ENCODE data around the gene SLC2A13. TPM values are rescaled to one million over a fixed set of nuclear protein-coding genes. Genes with fewer than 3 reads are reported as not detected.
"Not testable (repeated sequence)": the region's sequence is repeated elsewhere in the genome, so short reads cannot be mapped to it uniquely, and the experiment has no call there.

Gene SLC2A13
- total RNA-seq, 3 donors from 2014 or later: 2.4 to 3.6 (median 3.2) TPM

- no peak for ATAC-seq
- Mint-ChIP-seq H3K4me3 (no peak overlapping the region), H3K27me3 (ENCODE audit: low read depth) (no peaks in the 10 kb centered on the region), H3K9me3 (no peaks in the 10 kb centered on the region), H3K36me3 (ENCODE audit: insufficient read depth) (no peaks in the 10 kb centered on the region), H3K4me1 (ENCODE audit: low read depth) (no peaks in the 10 kb centered on the region)
- no peak for DNase-seq
Measured at GRCh38 chr12:39779768-39780340, 326.0 kb downstream of the SLC2A13 start.

GRCh38 chr12:39777465-39777864 lies 328.4 kb downstream of the SLC2A13 start:
- DNase-seq (no peak), ATAC-seq (no peak)
- Mint-ChIP-seq H3K4me1 (ENCODE audit: low read depth) (no peaks in the 10 kb centered on the region), H3K4me3 (no peak overlapping the region), H3K27me3 (ENCODE audit: low read depth) (no peaks in the 10 kb centered on the region), H3K36me3 (ENCODE audit: insufficient read depth) (no peaks in the 10 kb centered on the region), H3K9me3 (no peaks in the 10 kb centered on the region)

- no peak for ATAC-seq
- no peak for DNase-seq
- Mint-ChIP-seq H3K9me3 (no peaks in the 10 kb centered on the region), H3K4me1 (ENCODE audit: low read depth) (no peaks in the 10 kb centered on the region), H3K36me3 (ENCODE audit: insufficient read depth) (no peaks in the 10 kb centered on the region), H3K4me3 (no peak overlapping the region), H3K27me3 (ENCODE audit: low read depth) (no peaks in the 10 kb centered on the region)
Measured at GRCh38 chr12:39773266-39773665, 332.6 kb downstream of the SLC2A13 start.

- no peaks in the 10 kb centered on the region for H3K4me1 Mint-ChIP-seq (ENCODE audit: low read depth)
- no peaks in the 10 kb centered on the region for H3K27me3 Mint-ChIP-seq (ENCODE audit: low read depth)
- ATAC-seq (no peak), DNase-seq (no peak)
- no peak overlapping the region for H3K4me3 Mint-ChIP-seq
- no peaks in the 10 kb centered on the region for H3K9me3 Mint-ChIP-seq
- H3K36me3 Mint-ChIP-seq (ENCODE audit: insufficient read depth): no peaks in the 10 kb centered on the region
Measured at GRCh38 chr12:39772821-39773259, 333.0 kb downstream of the SLC2A13 start.

- Mint-ChIP-seq H3K4me3 (no peak overlapping the region), H3K9me3 (no peaks in the 10 kb centered on the region), H3K27me3 (ENCODE audit: low read depth) (no peaks in the 10 kb centered on the region), H3K4me1 (ENCODE audit: low read depth) (no peaks in the 10 kb centered on the region), H3K36me3 (ENCODE audit: insufficient read depth) (no peaks in the 10 kb centered on the region)
- ATAC-seq (no peak), DNase-seq (no peak)
Measured at GRCh38 chr12:39771456-39771855, 334.4 kb downstream of the SLC2A13 start.

- Mint-ChIP-seq H3K27me3 (ENCODE audit: low read depth) (no peaks in the 10 kb centered on the region), H3K4me1 (ENCODE audit: low read depth) (no peaks in the 10 kb centered on the region), H3K9me3 (no peaks in the 10 kb centered on the region), H3K36me3 (ENCODE audit: insufficient read depth) (peaks cover 1% of the 10 kb centered on the region), H3K4me3 (no peak overlapping the region)
- no peak for DNase-seq
- no peak for ATAC-seq
Measured at GRCh38 chr12:39764944-39765560, 340.8 kb downstream of the SLC2A13 start.

GRCh38 chr12:39763890-39764169 lies 342.1 kb downstream of the SLC2A13 start:
- H3K36me3 Mint-ChIP-seq (ENCODE audit: insufficient read depth): peaks cover 3% of the 10 kb centered on the region

GRCh38 chr12:39763071-39763889 lies 342.6 kb downstream of the SLC2A13 start:
- H3K4me3 Mint-ChIP-seq: no peak overlapping the region
- no peaks in the 10 kb centered on the region for H3K9me3 Mint-ChIP-seq
- ATAC-seq: no peak
- peaks cover 3% of the 10 kb centered on the region for H3K36me3 Mint-ChIP-seq (ENCODE audit: insufficient read depth)
- H3K4me1 Mint-ChIP-seq (ENCODE audit: low read depth): no peaks in the 10 kb centered on the region
- H3K27me3 Mint-ChIP-seq (ENCODE audit: low read depth): no peaks in the 10 kb centered on the region
- DNase-seq: no peak

More at GRCh38 chr12:39763890-39764169, 342.1 kb downstream of the SLC2A13 start:
- ATAC-seq (no peak), DNase-seq (no peak)
- H3K9me3 Mint-ChIP-seq: no peaks in the 10 kb centered on the region
- H3K27me3 Mint-ChIP-seq (ENCODE audit: low read depth): no peaks in the 10 kb centered on the region
- no peaks in the 10 kb centered on the region for H3K4me1 Mint-ChIP-seq (ENCODE audit: low read depth)
- H3K4me3 Mint-ChIP-seq: no peak overlapping the region

GRCh38 chr12:39755478-39755877 lies 350.4 kb downstream of the SLC2A13 start:
- Mint-ChIP-seq H3K4me1 (ENCODE audit: low read depth) (peaks cover 2% of the 10 kb centered on the region), H3K36me3 (ENCODE audit: insufficient read depth) (peaks cover 2% of the 10 kb centered on the region), H3K27me3 (ENCODE audit: low read depth) (no peaks in the 10 kb centered on the region), H3K4me3 (no peak overlapping the region), H3K9me3 (no peaks in the 10 kb centered on the region)
- DNase-seq (no peak), ATAC-seq (no peak)

- DNase-seq (no peak), ATAC-seq (no peak)
- Mint-ChIP-seq H3K36me3 (ENCODE audit: insufficient read depth) (peaks cover 1% of the 10 kb centered on the region), H3K9me3 (no peaks in the 10 kb centered on the region), H3K4me3 (no peak overlapping the region), H3K27me3 (ENCODE audit: low read depth) (no peaks in the 10 kb centered on the region), H3K4me1 (ENCODE audit: low read depth) (peaks cover 2% of the 10 kb centered on the region)
Measured at GRCh38 chr12:39752482-39753137, 353.3 kb downstream of the SLC2A13 start.

- H3K9me3 Mint-ChIP-seq: peaks cover 18% of the 10 kb centered on the region
- H3K4me1 Mint-ChIP-seq (ENCODE audit: low read depth): not testable (repeated sequence)
Measured at GRCh38 chr12:39746151-39746550, 359.7 kb downstream of the SLC2A13 start.

GRCh38 chr12:39743655-39744054 lies 362.2 kb downstream of the SLC2A13 start:
- Mint-ChIP-seq H3K4me1 (ENCODE audit: low read depth) (no peaks in the 10 kb centered on the region), H3K27me3 (ENCODE audit: low read depth) (no peaks in the 10 kb centered on the region), H3K9me3 (peaks cover 18% of the 10 kb centered on the region), H3K4me3 (no peak overlapping the region), H3K36me3 (ENCODE audit: insufficient read depth) (peaks cover 10% of the 10 kb centered on the region)
- ATAC-seq: no peak
- no peak for DNase-seq

More at GRCh38 chr12:39746151-39746550, 359.7 kb downstream of the SLC2A13 start:
- not testable (repeated sequence) for ATAC-seq; H3K4me3 Mint-ChIP-seq; H3K27me3 Mint-ChIP-seq (ENCODE audit: low read depth); DNase-seq
- H3K36me3 Mint-ChIP-seq (ENCODE audit: insufficient read depth): peaks cover 11% of the 10 kb centered on the region

GRCh38 chr12:39736406-39736805 lies 369.5 kb downstream of the SLC2A13 start:
- no peaks in the 10 kb centered on the region for H3K4me1 Mint-ChIP-seq (ENCODE audit: low read depth)
- H3K4me3 Mint-ChIP-seq: no peak overlapping the region
- H3K9me3 Mint-ChIP-seq: peaks cover 27% of the 10 kb centered on the region
- ATAC-seq (no peak), DNase-seq (no peak)
- H3K36me3 Mint-ChIP-seq (ENCODE audit: insufficient read depth): peaks cover 9% of the 10 kb centered on the region
- H3K27me3 Mint-ChIP-seq (ENCODE audit: low read depth): no peaks in the 10 kb centered on the region

GRCh38 chr12:39723831-39724230 lies 382.1 kb downstream of the SLC2A13 start:
- Mint-ChIP-seq H3K4me1 (ENCODE audit: low read depth) (peaks cover 2% of the 10 kb centered on the region), H3K27me3 (ENCODE audit: low read depth) (no peaks in the 10 kb centered on the region), H3K36me3 (ENCODE audit: insufficient read depth) (no peaks in the 10 kb centered on the region), H3K4me3 (no peak overlapping the region), H3K9me3 (no peaks in the 10 kb centered on the region)
- no peak for DNase-seq
- ATAC-seq: no peak

Measured in activated T-cell treated with anti-CD3 and anti-CD28 coated beads, Interleukin-2, amount 50 U/mL, for 4 hours (primary cell).